Measurements from ENCODE around the gene TPST2.

- no peak for TF ChIP-seq CTCF (IDR thresholded peaks at IDR 0.05)
- TF ChIP-seq POLR2A (IDR thresholded peaks at IDR 0.05) = no peak
- TF ChIP-seq EP300 (IDR thresholded peaks at IDR 0.05) = no peak
Observed at GRCh38 chr22:26513838-26514237, 76.1 kb downstream of the TPST2 start.

All from tibial nerve (tissue), 4 donors.